DND-41 (cell line): ENCODE results near the gene BMPER.

Experiments used
- CTCF ChIP-seq: IDR thresholded peaks from 2 replicates; pipeline ENCODE4 v1.5.1; 2012; ENCODE audit warnings: borderline replicate concordance, low read length, moderate library complexity, mild to moderate bottlenecking; ENCODE audit not compliant: poor library complexity, severe bottlenecking; ENCODE audit errors: extremely low read depth
- EZH2 ChIP-seq: IDR thresholded peaks from 3 replicates; pipeline ENCODE4 v1.6.1; 2012; ENCODE audit warnings: borderline replicate concordance, low read depth, mild to moderate bottlenecking, moderate library complexity, low read length, inconsistent platforms; ENCODE audit not compliant: severe bottlenecking

DNA sequence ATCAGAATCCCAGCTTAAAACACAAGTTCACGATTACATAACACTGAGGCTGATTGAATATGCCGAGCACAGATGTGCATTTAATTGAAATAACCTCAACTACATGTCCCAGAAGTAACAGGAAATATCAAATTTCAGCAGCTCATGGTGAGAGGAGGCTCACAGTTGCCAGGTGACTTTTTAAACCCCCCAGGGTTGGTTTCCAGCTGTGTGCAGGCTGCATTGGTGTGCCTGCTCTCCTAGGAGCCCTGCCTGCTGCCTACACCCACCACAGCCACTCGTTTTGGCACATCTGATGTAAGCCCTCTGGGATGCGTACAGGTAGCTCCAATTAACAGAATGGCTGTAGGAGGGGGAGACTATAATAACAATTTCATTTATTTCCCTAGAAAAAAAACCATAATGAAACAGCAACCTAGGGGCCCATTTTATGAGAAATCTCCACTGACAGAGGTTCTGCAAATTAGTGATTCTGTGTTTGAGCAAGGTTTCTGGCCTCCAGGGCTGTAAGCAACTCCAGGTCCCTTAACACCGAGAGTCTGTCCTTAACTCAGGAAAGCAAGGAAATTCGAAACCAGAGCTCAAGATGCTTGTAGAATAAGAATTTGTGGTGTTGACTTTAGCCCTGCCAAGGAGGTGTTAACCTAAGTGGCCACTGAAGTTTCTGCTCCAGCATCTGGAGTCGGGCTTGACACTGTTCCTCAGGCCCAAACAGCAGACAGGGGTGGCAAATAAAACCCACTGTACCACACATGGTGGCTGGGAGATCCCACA, 161.9 kb downstream of the BMPER start:
- TF ChIP-seq CTCF (no peak), EZH2 (no peak)
